ENCODE measurements around the gene SPACA4. TPM values are rescaled to one million over a fixed set of nuclear protein-coding genes. Genes with fewer than 3 reads are reported as not detected.
A peak's percentile ranks its signal among the peaks of the same experiment; 100 is the strongest.

The SPACA4 gene
- total and polyA plus RNA-seq, 2 of the 4 experiments (the other 2 are of a cell fraction): not detected

- Histone ChIP-seq H3K9me1 (ENCODE audit: insufficient read depth, low read length) (peaks cover 16% of the 10 kb centered on the region), H4K91ac (ENCODE audit: insufficient read depth, low read depth, low read length) (no peak overlapping the region), H3K27me3 (ENCODE audit: control insufficient read depth, insufficient read depth, low read length) (no peaks in the 10 kb centered on the region), H3K79me1 (ENCODE audit: low read depth in 1 of 2, low read length in 2 of 2) (peaks cover 4 to 19% of the 10 kb centered on the region in 2 experiments), H3K18ac (ENCODE audit: low read depth, low read length) (no peak overlapping the region), H2BK5ac (ENCODE audit: low read depth, low read length, poor library complexity, severe bottlenecking) (no peak overlapping the region), H2AK5ac (ENCODE audit: low read depth, low read length) (no peak overlapping the region), H3K9ac (ENCODE audit: low read depth, low read length) (no peak overlapping the region), H4K8ac (ENCODE audit: low read depth in 2 of 2, low read length in 2 of 2) (no peak overlapping the region), H3K56ac (ENCODE audit: extremely low read depth, insufficient read depth, low read length) (no peak overlapping the region), H2AFZ (replicated peaks; ENCODE audit: low read length, poor library complexity) (peak overlapping the region; percentile 24), H3K14ac (replicated peaks; ENCODE audit: low read depth, low read length) (no peak overlapping the region), H3K9me3 (ENCODE audit: control insufficient read depth, insufficient read depth, low read length) (no peaks in the 10 kb centered on the region), H2BK120ac (ENCODE audit: low read depth, low read length) (no peak overlapping the region), H3K23ac (ENCODE audit: low read depth, low read length) (no peak overlapping the region), H2BK15ac (ENCODE audit: low read depth, low read length) (no peak overlapping the region), H3K4me2 (ENCODE audit: low read depth, low read length) (no peak overlapping the region), H2BK20ac (ENCODE audit: low read depth, low read length) (no peak overlapping the region), H2AK9ac (replicated peaks; ENCODE audit: low read depth, low read length, poor library complexity) (no peak overlapping the region), H3K4ac (ENCODE audit: low read depth, low read length) (no peak overlapping the region), H3K27ac (ENCODE audit: insufficient read depth, low read length) (no peak overlapping the region), H3K36me3 (ENCODE audit: control insufficient read depth, insufficient read depth, low read length) (peaks cover 6% of the 10 kb centered on the region; the same call in 1 of the 2 replicates), H3K4me1 (ENCODE audit: control insufficient read depth, insufficient read depth, low read length) (peaks cover 34% of the 10 kb centered on the region), H4K20me1 (ENCODE audit: insufficient read depth, low read length) (no peaks in the 10 kb centered on the region), H4K5ac (ENCODE audit: low read depth, low read length) (no peak overlapping the region), H3K4me3 (ENCODE audit: insufficient read depth, low read depth, low read length) (no peak overlapping the region)
- dilution Hi-C loops (cut with HindIII; ENCODE audit: low sequenced_read_pairs, unreplicated experiment) (no loop called here), in situ Hi-C loops (cut with MboI; ENCODE audit: low sequenced_read_pairs) (no loop called here), intact Hi-C loops (cut with micrococcal nuclease) (no loop called here)
- WGBS, 2 experiments (ENCODE audit: extremely low coverage in 2 of 2, insufficient read length in 1 of 2): 83% methylated on average over 13 of the region's 22 CpGs; no CpG with 5 or more reads in 1 of the 2 experiments
- POLR2A ChIA-PET (ENCODE audit: unreplicated experiment): no interaction called here
- no peak for DNase-seq
- ATAC-seq (ENCODE audit: low read depth): no peak
- CTCF ChIA-PET: no interaction called here
- no TSS peak for BruUV-seq (replicated peaks)
- no peak for TF ChIP-seq CEBPB (IDR thresholded peaks at IDR 0.05; ENCODE audit: low read depth, low read length)
- no peak for TF ChIP-seq BHLHE40 (IDR thresholded peaks at IDR 0.05; ENCODE audit: low read depth, low read length)
- TF ChIP-seq MAZ (IDR thresholded peaks at IDR 0.05; ENCODE audit: borderline replicate concordance, low read depth, low read length): no peak
- TF ChIP-seq USF2 (IDR thresholded peaks at IDR 0.05; ENCODE audit: low read depth, low read length): no peak
- TF ChIP-seq MAFK (IDR thresholded peaks at IDR 0.05; ENCODE audit: low read depth, low read length): no peak
- TF ChIP-seq NFE2L2 (IDR thresholded peaks at IDR 0.05; ENCODE audit: low read depth, low read length): no peak
- TF ChIP-seq CHD1 (IDR thresholded peaks at IDR 0.05; ENCODE audit: low read depth, low read length): no peak
- TF ChIP-seq MXI1 (IDR thresholded peaks at IDR 0.05; ENCODE audit: borderline replicate concordance, low read depth, low read length): no peak
- no peak for TF ChIP-seq RFX5 (IDR thresholded peaks at IDR 0.05; ENCODE audit: low read depth, low read length)
Observed at GRCh38 chr19:48629297-48629598, 22.7 kb downstream of the SPACA4 start.
